Stimulated activated CD8-positive, alpha-beta memory T cell treated with anti-CD3 and anti-CD28 coated beads, Interleukin-15, amount 100 ng/mL, for 4 hours (primary cell): ENCODE measurements around the gene DOCK11.

Experiments used
- DNase-seq, 2 donors: peaks; one replicate each; pipeline ENCODE4 v3.0.0-alpha.2; 2020; ENCODE audit warnings: low read depth in 2 of 2

Gene DOCK11

DNA sequence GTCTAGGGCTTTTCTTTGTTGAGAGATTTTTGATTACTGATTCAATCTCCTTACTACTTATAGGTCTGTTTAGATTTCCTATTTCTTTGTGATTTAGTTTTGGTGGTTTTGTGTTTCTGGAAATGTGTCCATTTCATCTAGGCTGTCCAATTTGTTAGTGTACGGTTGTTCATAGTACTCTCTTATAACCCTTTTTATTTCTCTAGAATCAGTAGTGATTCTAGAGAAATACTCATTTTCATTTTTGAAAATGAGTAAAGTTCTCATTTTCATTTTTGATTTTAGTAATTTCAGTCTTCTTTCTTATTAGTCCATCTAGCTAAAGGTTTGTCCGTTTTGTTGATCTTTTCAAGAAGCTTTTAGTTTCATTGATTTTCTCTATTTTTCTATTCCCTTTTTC, 239.3 kb downstream of the DOCK11 start:
- no peak for DNase-seq
